ENCODE results near the gene PEX7.
"Not testable (repeated sequence)": the region's sequence is repeated elsewhere in the genome, so short reads cannot be mapped to it uniquely, and the experiment has no call there.

PEX7 gene

DNA sequence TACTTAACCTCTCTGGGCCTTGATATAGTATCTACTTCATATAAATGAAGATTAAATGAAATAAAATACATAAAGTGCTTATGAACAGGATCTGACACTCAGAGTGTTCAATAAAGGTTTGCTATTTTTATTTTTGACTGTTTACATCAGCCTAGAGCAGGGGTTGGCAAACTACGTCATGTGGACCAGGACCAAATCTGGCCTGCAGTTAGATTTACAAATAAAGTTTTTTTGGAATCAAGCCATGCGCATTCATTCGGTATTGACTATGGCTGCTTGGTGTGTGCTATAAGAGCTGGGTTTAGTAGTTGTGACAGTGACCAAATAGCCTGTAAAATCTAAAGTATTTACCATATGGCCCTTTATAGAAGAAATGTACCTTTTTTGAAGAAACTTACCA lies 20.8 kb downstream of the PEX7 start:
- no peak for DNase-seq

DNA sequence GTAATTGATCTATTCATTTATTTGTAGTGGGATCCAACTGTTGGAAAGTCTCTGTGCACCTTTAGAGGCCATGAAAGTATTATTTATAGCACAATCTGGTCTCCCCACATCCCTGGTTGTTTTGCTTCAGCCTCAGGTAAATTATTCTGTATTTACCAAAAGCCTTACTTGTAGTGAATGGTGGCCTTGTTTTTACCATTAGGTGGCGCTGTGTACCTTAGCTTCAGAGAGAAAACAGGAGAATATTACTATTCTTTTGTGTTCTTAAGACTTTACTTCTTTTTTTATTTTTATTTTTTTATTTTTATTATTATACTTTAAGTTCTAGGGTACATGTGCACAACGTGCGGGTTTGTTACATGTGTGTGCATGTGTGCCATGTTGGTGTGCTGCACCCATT lies 23.7 kb downstream of the PEX7 start:
- DNase-seq = peak in 1 of 14 donors; percentile 2

GRCh38 chr6:136846477-136846876 lies 24.1 kb downstream of the PEX7 start:
- DNase-seq = not testable (repeated sequence)

- not testable (repeated sequence) for DNase-seq
Observed at GRCh38 chr6:136849979-136850563, 27.7 kb downstream of the PEX7 start.

DNA sequence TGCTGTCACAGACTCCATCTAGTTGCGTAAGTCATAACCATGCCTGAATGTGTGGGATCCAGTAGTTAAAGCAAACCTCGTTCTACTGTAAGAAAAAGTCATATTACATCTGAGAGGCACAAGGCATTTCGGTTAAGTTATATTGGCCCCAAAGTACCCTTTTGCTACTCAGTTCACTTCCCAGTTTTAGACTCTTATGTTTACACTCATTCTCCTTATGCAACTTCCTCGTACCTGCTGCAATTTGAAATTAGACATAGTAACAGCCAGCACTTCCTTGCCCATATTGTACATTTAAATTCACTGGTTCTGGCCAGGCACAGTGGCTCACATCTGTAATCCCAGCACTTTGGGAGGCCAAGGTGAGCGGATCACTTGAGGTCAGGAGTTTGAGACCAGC lies 37.0 kb downstream of the PEX7 start:
- no peak for DNase-seq

DNA sequence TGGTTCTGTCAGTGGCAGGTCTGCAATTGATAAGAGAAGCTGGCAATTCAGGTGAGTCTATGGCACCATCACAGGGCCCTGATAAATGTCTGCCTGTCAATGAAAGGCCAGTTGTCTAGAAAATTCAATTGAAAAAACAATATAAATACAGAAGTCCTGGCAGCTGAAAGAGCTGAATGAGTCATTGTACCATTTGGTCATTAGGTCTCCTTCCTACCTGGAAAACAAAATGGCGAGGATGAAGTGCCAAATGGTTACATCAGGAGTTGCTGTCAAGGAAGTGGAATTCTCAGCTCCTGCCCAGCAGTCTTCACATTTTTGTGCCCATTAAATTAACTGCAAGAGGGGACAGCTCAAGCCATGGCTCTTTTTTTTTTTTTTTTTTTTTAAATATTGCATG lies 37.7 kb downstream of the PEX7 start:
- DNase-seq = no peak

GRCh38 chr6:136862662-136863061 lies 40.3 kb downstream of the PEX7 start:
- no peak for DNase-seq

GRCh38 chr6:136863752-136864151 lies 41.4 kb downstream of the PEX7 start:
- DNase-seq = no peak

DNA sequence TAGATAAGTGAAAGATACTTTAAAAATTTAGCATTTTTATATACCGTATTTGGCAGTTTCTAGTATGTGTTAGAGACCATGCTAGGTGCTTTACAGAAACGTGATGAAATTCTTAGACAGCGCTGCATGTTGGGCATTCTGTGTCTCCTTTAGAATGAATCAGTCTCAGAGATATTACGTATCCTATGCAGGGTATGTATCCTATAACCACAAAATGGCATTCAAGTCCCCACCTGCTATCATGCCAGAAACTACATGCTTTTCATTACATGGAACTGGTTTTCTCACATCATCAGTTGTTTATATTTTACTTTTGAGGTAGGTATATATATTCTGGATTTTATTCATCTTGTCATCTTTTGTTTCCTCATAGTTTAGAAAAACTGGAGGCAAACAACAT lies 42.3 kb downstream of the PEX7 start:
- no peak for DNase-seq

DNA sequence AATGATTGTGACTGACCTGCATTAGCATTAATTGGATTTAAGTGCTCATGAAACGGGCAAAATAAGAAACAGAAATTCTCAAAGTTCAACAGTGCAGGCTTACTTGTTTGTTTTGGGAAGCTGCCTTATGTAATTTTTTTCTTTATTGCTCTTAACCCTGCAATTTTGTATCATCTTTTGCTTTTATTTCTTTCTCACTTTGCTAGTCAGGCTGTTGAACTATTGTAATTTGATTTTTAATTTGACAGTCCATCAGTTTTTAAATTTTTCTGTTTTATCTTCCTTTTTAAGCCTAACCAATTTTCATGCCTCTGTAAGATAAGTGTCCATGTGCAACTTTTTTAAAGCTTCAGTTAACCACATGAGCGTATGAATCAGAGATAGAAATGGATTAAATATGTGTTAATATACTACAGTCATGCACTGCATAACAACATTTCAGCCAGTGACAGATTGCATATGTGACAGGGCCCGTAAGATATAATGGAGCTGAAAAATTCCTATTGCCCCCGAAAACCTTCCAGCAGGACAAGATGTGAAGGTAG lies 44.6 kb downstream of the PEX7 start:
- no peak for DNase-seq

- no peak for DNase-seq
Observed at GRCh38 chr6:136869451-136869850, 47.1 kb downstream of the PEX7 start.

GRCh38 chr6:136873748-136874147 lies 51.4 kb downstream of the PEX7 start:
- no peak for DNase-seq

GRCh38 chr6:136876469-136876868 lies 54.1 kb downstream of the PEX7 start:
- DNase-seq = not testable (repeated sequence)

DNA sequence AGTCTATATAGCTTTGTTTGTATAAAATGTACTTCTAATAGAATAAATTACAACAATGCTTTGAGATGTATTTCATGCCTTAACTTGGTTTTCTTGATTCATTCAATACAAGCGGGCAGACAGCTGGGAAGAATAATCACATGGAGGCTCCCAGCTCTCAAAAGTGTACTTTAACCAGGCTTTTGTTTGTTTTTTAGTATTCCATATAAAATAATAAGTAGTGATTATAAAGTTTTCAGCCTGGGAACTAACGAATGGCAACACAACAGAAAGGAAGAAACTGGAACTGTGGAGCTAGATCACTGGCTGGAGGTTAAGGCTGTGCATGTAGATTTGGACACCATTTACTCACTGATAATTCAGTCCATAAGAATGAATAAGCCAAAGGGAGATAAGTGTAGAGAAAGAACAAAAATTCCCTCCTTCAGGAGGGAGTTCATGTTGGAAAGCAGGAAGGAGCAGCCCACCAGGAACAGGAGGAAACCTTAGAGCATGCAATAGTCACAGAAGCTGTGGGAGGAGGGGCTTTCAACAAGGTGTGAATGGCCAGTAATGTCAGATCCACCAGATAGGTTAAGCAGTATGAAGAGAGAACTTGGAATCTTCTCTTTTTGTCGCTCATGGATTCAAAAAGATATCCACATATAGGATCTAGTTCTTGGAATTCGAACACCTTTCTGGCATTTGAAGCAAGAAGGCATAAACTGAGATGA lies 58.5 kb downstream of the PEX7 start:
- DNase-seq = no peak

- DNase-seq = no peak
Observed at GRCh38 chr6:136886091-136886490, 63.7 kb downstream of the PEX7 start.

DNA sequence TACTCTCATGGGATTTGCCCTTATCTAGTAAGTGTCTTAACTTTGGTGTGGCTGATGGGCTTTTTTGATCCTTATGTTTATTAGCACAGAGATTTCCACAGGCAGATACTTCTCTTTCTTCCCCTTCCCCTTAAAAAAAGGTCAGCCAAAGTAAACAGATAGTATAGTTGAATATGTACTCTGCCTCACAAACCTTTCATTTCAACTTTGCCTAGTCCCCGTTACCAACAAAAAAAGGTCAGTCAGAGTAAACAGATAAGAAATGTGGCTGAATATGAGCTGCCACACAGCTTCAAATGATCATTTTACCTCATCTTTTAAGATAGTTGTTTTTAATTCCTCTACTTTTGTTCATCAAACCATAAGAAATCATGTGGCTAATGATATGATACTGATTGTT lies 65.6 kb downstream of the PEX7 start:
- no peak for DNase-seq

DNA sequence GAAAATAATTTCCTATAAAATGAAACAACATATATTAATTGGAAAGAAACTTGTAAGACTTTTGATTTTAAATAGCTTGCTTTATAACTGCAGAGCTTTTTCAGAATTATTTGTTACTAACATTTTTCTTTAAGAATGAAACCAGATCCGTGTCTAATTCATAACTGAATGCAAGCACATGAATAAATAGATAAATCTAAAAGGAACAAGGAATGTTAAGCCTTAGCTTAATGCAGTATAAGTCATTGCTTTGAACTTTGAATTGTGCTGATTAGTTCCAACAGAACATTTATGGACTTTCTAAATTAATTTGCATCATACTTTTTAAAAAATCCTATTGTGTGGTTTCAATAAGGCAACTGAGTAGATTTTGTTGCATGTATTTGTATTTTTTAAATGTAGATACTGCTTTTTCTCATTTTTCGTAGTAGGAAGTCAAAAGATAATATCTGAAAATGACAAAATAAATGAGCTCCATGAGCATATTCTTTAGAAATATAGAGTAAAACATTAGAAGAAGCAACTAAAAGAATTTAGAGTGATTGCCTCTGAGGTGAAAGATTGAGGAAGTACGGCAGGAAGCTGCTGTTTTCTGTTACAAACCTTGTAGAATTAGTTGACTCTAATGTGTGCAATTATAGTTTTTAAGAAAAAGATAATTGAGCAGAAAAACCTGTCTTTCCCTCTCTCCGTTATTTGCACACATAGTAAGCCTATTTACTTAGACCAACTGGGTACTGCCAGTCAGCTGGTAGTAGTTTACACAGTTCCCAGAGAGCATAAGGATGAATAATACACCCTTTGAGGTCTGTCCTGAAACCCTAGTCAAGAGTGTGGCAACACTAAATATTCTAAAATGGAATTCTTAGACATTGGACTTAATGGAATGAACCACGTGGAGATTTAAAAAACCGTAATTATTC lies 67.1 kb downstream of the PEX7 start:
- DNase-seq = no peak

DNA sequence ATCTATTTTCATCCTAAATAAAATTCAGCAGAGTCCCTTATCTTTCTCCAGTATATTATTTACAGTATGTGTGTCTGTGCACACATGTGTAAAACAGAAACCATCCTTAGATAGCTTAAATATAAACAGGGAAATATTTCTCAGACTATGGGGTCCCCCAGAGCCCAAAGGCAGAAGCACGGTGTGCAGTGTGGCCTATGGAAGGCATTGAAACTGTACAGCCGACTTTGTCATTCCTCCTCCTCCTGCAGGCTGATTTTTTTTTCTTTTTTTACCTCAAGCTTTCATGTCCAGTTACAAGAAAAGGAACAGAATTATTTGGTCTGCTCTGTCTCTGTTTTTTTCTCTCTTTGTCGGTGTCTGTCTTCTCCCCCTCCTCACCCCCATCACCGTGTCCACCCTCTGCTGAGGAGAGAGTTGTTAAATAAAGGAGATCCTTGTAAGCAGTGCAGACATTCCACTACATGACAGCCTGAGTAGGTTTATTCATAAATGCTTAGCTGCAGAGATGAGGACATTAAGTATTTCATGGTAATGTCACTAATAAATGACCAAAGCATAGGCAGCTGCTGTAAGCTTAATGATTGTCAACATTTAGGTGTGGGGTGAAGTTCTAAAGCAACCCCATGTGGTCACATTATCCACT lies 67.9 kb downstream of the PEX7 start:
- no peak for DNase-seq

DNA sequence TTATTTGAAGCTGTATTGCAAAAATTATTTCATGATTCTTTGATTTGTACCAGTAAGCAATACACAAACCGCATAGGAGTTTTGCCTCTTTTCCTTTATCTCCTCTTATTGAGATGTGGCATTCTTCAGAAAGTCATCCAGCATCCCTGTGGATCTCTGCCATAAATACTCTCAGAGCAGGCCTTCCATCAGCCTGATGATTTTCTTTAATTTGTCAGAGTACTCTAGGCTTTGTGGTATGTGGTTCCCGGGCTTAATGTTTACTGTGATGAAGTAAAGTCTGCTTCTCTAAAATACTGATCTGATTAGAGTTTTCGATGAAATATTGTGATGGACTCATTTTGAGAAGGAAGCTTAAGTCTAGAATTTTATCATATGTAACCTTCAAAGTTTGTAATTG lies 68.6 kb downstream of the PEX7 start:
- no peak for DNase-seq

- DNase-seq = no peak
Observed at GRCh38 chr6:136893187-136893586, 70.8 kb downstream of the PEX7 start.

DNA sequence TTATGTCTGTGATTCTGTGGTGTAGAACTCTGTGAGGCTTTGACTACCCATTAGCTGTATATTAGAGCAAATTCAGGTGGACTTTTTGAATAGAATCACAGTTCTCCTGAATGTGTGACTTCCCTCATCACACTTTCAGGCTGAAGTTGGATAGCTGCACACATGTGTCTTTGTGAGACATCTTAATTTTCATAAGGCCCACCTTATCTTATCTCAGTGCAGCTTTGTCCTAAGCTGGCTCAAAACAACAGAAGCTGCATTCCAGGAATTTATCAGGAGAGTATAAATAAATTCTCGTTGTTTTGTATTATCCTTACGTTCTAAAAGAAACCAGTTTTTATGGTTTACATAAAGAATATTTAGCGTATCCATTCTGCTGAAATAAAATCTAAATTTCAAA lies 73.5 kb downstream of the PEX7 start:
- DNase-seq = no peak

DNA sequence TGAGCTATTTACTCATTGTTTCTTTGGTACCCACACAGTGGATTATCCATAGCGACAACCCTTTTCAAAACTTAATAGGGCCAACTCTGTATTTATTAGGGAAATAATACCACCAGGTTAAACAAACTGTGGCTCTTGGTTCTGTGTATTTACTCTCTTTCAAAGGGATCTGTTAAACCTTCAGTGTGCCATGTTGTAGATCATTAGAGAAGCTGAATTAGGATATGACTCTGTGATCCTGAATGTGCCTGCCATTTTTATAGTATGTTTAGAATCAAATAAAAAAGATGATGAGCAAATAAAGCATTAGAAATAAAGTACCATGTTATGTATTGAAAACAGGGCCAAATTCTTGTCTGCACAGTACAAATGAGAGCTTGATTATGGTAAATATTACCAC lies 74.7 kb downstream of the PEX7 start:
- no peak for DNase-seq

All from C1 segment of cervical spinal cord (tissue), 14 donors.